Esophagus muscularis mucosa (tissue), 4 donors: ENCODE measurements around the gene TAPT1. TPM values are rescaled to one million over a fixed set of nuclear protein-coding genes. Genes with fewer than 3 reads are reported as not detected.
A peak's percentile ranks its signal among the peaks of the same experiment; 100 is the strongest.
"Not testable (repeated sequence)": the region's sequence is repeated elsewhere in the genome, so short reads cannot be mapped to it uniquely, and the experiment has no call there.

Experiments used
- DNase-seq: peaks from one replicate; pipeline ENCODE4 v3.0.0-alpha.2; 2017; ENCODE audit errors: extremely low spot score
- H3K27ac ChIP-seq, 4 donors: fragments of 200-600 bp; sonication (generic); replicated peaks in 1 of 4; 1 replicate in 3 of 4; 2 replicates in 1 of 4; pipeline ENCODE4 v1.5.1; 2016 to 2019; ENCODE audit warnings: mild to moderate bottlenecking in 1 of 4
- H3K27me3 ChIP-seq, 4 donors: fragments of 200-600 bp; sonication (generic); one replicate each; pipeline versions ENCODE4 v1.5.1 to v1.6.0; 2016 to 2019
- H3K36me3 ChIP-seq, 4 donors: fragments of 200-600 bp; sonication (generic); one replicate each; pipeline ENCODE4 v1.5.1; 2016 to 2019
- H3K4me1 ChIP-seq, 4 donors: fragments of 200-600 bp; sonication (generic); one replicate each; pipeline ENCODE4 v1.5.1; 2016 to 2019
- H3K4me3 ChIP-seq, 4 donors: fragments of 200-600 bp; sonication (generic); 1 replicate in 2 of 4; 2 replicates in 2 of 4; pipeline ENCODE4 v1.5.1; 2016 to 2019; ENCODE audit warnings: mild to moderate bottlenecking in 4 of 4, moderate library complexity in 1 of 4
- H3K9me3 ChIP-seq, 4 donors: fragments of 200-600 bp; sonication (generic); 1 replicate in 3 of 4; 2 replicates in 1 of 4; pipeline ENCODE4 v1.5.1; 2016 to 2019
- CTCF ChIP-seq, 3 experiments: fragments of 200-600 bp in 2 of 3; fragments of 450-650 bp in 1 of 3; sonication (generic) in 2 of 3; IDR thresholded peaks; one replicate each; pipeline ENCODE4 v1.5.1; 2017 to 2019; ENCODE audit warnings: antibody characterized with exemption in 3 of 3, mild to moderate bottlenecking in 2 of 3, moderate library complexity in 1 of 3
- EP300 ChIP-seq: sonication (generic); formaldehyde crosslinking; IDR thresholded peaks from one replicate; pipeline ENCODE4 v1.6.1; 2017; ENCODE audit warnings: antibody characterized with exemption
- POLR2A ChIP-seq: fragments of 450-650 bp; IDR thresholded peaks from one replicate; pipeline ENCODE4 v1.6.1; 2017; ENCODE audit warnings: antibody characterized with exemption, moderate library complexity, mild to moderate bottlenecking, low read depth
- POLR2AphosphoS5 ChIP-seq, 2 donors: sonication (generic); formaldehyde crosslinking; IDR thresholded peaks; one replicate each; pipeline ENCODE4 v1.6.1; 2017; ENCODE audit warnings: antibody characterized with exemption in 2 of 2
- WGBS: methylation state at CpG from one replicate; pipeline ENCODE4 v1.1.5; 2018; 5-methylcytosine and 5-hydroxymethylcytosine counted together
- intact Hi-C: fragments of 100-400 bp; cut with DNase I; formaldehyde crosslinking; loops from one replicate; pipeline ENCODE4 v1.15.1; 2023
- total RNA-seq, 4 donors: library from RNA; depleted of rRNA; stranded (reverse); fragments of >200 nt; gene quantifications; one replicate each; pipeline versions ENCODE4 v1.1.0 to v1.2.1, GENCODE V29; 2016

TAPT1 gene
- total RNA-seq, 4 donors from 2014 or later: 18.1 to 27.4 (median 21.6) TPM

- 77% methylated on average over 3 of the region's 3 CpGs for WGBS
- Histone ChIP-seq H3K27me3 (no peaks in the 10 kb centered on the region), H3K36me3 (no peaks in the 10 kb centered on the region), H3K4me1 (peaks cover 5 to 14% (median 6%) of the 10 kb centered on the region in 4 donors), H3K27ac (no peak overlapping the region), H3K9me3 (no peaks in the 10 kb centered on the region), H3K4me3 (no peak overlapping the region)
- intact Hi-C loops: no loop called here
- no peak for DNase-seq
- TF ChIP-seq POLR2A: no peak
- no peak for TF ChIP-seq POLR2AphosphoS5 (IDR thresholded peaks at IDR 0.05)
- no peak for TF ChIP-seq EP300
- TF ChIP-seq CTCF (IDR thresholded peaks at IDR 0.05): no peak
Observed at GRCh38 chr4:16154451-16154850, 71.8 kb downstream of the TAPT1 start.

GRCh38 chr4:16150716-16151115 lies 75.6 kb downstream of the TAPT1 start:
- DNase-seq: peak; percentile 74
- peaks cover under 1 to 5% (median 1%) of the 10 kb centered on the region in 4 donors for H3K4me1 ChIP-seq

GRCh38 chr4:16144913-16145312 lies 81.4 kb downstream of the TAPT1 start:
- DNase-seq, intact Hi-C loops, H3K36me3 ChIP-seq, H3K27me3 ChIP-seq, H3K27ac ChIP-seq, H3K4me3 ChIP-seq, H3K4me1 ChIP-seq: not testable (repeated sequence)
- H3K9me3 ChIP-seq: peaks cover 0 to 14% (median 10%) of the 10 kb centered on the region in 4 donors
- WGBS: 87% methylated on average over 9 of the region's 9 CpGs

More at GRCh38 chr4:16150716-16151115, 75.6 kb downstream of the TAPT1 start:
- Histone ChIP-seq H3K27me3 (no peaks in the 10 kb centered on the region), H3K27ac (no peak overlapping the region), H3K36me3 (no peaks in the 10 kb centered on the region), H3K9me3 (peaks cover 0 to 3% (median 1%) of the 10 kb centered on the region in 4 donors), H3K4me3 (no peak overlapping the region)
- no peak for TF ChIP-seq EP300
- no peak for TF ChIP-seq CTCF (IDR thresholded peaks at IDR 0.05)
- no peak for TF ChIP-seq POLR2A
- no peak for TF ChIP-seq POLR2AphosphoS5 (IDR thresholded peaks at IDR 0.05)
- 90% methylated on average over 2 of the region's 2 CpGs for WGBS
- intact Hi-C loops: no loop called here

GRCh38 chr4:16142598-16143310 lies 83.5 kb downstream of the TAPT1 start:
- H3K4me3 ChIP-seq: no peak overlapping the region
- intact Hi-C loops: no loop called here
- no peaks in the 10 kb centered on the region for H3K27me3 ChIP-seq
- TF ChIP-seq POLR2A (no peak), EP300 (no peak), POLR2AphosphoS5 (IDR thresholded peaks at IDR 0.05) (no peak), CTCF (IDR thresholded peaks at IDR 0.05) (no peak)
- H3K4me1 ChIP-seq: peaks cover 0 to 9% (median 0%) of the 10 kb centered on the region in 4 donors
- H3K27ac ChIP-seq: no peak overlapping the region
- no peaks in the 10 kb centered on the region for H3K36me3 ChIP-seq
- no peak for DNase-seq
- H3K9me3 ChIP-seq: peaks cover 0 to 14% (median 10%) of the 10 kb centered on the region in 4 donors
- WGBS: 87% methylated on average over 5 of the region's 5 CpGs

- H3K27ac ChIP-seq: no peak overlapping the region
- no peaks in the 10 kb centered on the region for H3K27me3 ChIP-seq
- intact Hi-C loops: no loop called here
- TF ChIP-seq EP300 (no peak), CTCF (IDR thresholded peaks at IDR 0.05) (no peak), POLR2A (no peak)
- peaks cover 0 to 14% (median 9%) of the 10 kb centered on the region in 4 donors for H3K9me3 ChIP-seq
- no peak overlapping the region for H3K4me3 ChIP-seq
- peaks cover 0 to 9% (median 0%) of the 10 kb centered on the region in 4 donors for H3K4me1 ChIP-seq
- no peak for DNase-seq
- H3K36me3 ChIP-seq: no peaks in the 10 kb centered on the region
Observed at GRCh38 chr4:16140879-16141249, 85.4 kb downstream of the TAPT1 start.
